ENCODE data around the gene ARID1B. TPM values are rescaled to one million over a fixed set of nuclear protein-coding genes. Genes with fewer than 3 reads are reported as not detected.

The ARID1B gene
- total and polyA plus RNA-seq, 2 of the 13 experiments (the other 11 are each of a cell fraction or from before 2014, with no cell fraction given): 20.1 to 32.6 TPM

- TF ChIP-seq ZNF431 (CRISPR knock-in tag; IDR thresholded peaks at IDR 0.05; ENCODE audit: borderline replicate concordance, low read depth) (no peak), ZNF687 (CRISPR knock-in tag; IDR thresholded peaks at IDR 0.05) (no peak), ZBTB38 (CRISPR knock-in tag; IDR thresholded peaks at IDR 0.05) (no peak), MED13 (CRISPR knock-in tag; IDR thresholded peaks at IDR 0.05) (no peak), AHR (CRISPR knock-in tag; IDR thresholded peaks at IDR 0.05) (no peak), LBX2 (CRISPR knock-in tag; IDR thresholded peaks at IDR 0.05; ENCODE audit: borderline replicate concordance) (no peak), ZNF350 (CRISPR knock-in tag; IDR thresholded peaks at IDR 0.05; ENCODE audit: borderline replicate concordance, low read depth) (no peak), ZGPAT (CRISPR knock-in tag; IDR thresholded peaks at IDR 0.05) (no peak), ZBTB25 (CRISPR knock-in tag; IDR thresholded peaks at IDR 0.05) (no peak), STAT5B (CRISPR knock-in tag; IDR thresholded peaks at IDR 0.05) (no peak)
These were observed 103.7 kb downstream of the ARID1B start (continued) for GRCh38 chr6:156880913-156881312.
